Neuronal stem cell (in vitro differentiated cells): Measurements from ENCODE around the gene AFF3.

Experiments used
- DNase-seq: peaks from one replicate; pipeline ENCODE4 v3.0.0-alpha.2; 2013; ENCODE audit warnings: low spot score
- H2AFZ ChIP-seq: one replicate; pipeline ENCODE4 v1.6.1; 2013; ENCODE audit warnings: mild to moderate bottlenecking, low read length, inconsistent platforms
- H2AK5ac ChIP-seq: 2 replicates; pipeline ENCODE4 v1.6.1; 2013; ENCODE audit warnings: low read depth, mild to moderate bottlenecking, inconsistent platforms, low read length, moderate library complexity, mixed read lengths
- H2BK120ac ChIP-seq: 2 replicates; pipeline ENCODE4 v1.6.1; 2013; ENCODE audit warnings: low read depth, mild to moderate bottlenecking, inconsistent platforms, low read length, moderate library complexity, mixed read lengths
- H2BK12ac ChIP-seq: one replicate; pipeline ENCODE4 v1.6.1; 2013; ENCODE audit warnings: low read length, inconsistent platforms
- H2BK15ac ChIP-seq: 2 replicates; pipeline ENCODE4 v1.6.1; 2013; ENCODE audit warnings: mild to moderate bottlenecking, low read length, inconsistent platforms, mixed read lengths
- H2BK5ac ChIP-seq: one replicate; pipeline ENCODE4 v1.6.1; 2013; ENCODE audit warnings: inconsistent platforms, mild to moderate bottlenecking, low read length, moderate library complexity
- H3K14ac ChIP-seq: one replicate; pipeline ENCODE4 v1.6.1; 2013; ENCODE audit warnings: low read length, inconsistent platforms
- H3K18ac ChIP-seq: 2 replicates; pipeline ENCODE4 v1.6.1; 2013; ENCODE audit warnings: low read length, inconsistent platforms
- H3K23ac ChIP-seq: 2 replicates; pipeline ENCODE4 v1.6.1; 2013; ENCODE audit warnings: low read depth, mild to moderate bottlenecking, mixed read lengths, low read length, inconsistent platforms; ENCODE audit not compliant: poor library complexity
- H3K27ac ChIP-seq: replicated peaks from 3 replicates; pipeline ENCODE4 v1.5.1; 2013; ENCODE audit warnings: low read length, inconsistent platforms
- H3K27me3 ChIP-seq, 3 experiments: 2 replicates each; pipeline ENCODE4 v1.6.1; 2013; ENCODE audit warnings: low read length in 3 of 3, mild to moderate bottlenecking in 2 of 3, inconsistent platforms in 1 of 3, low read depth in 1 of 3, mixed read lengths in 1 of 3, moderate library complexity in 1 of 3; ENCODE audit not compliant: control insufficient read depth in 3 of 3, insufficient read depth in 3 of 3
- H3K36me3 ChIP-seq, 2 donors: replicated peaks in 1 of 2; 2 replicates each; pipeline ENCODE4 v1.6.1; 2013; ENCODE audit warnings: low read length in 2 of 2; ENCODE audit not compliant: control insufficient read depth in 2 of 2, insufficient read depth in 2 of 2
- H3K4ac ChIP-seq: 2 replicates; pipeline ENCODE4 v1.6.1; 2013; ENCODE audit warnings: inconsistent platforms, mild to moderate bottlenecking, low read length, moderate library complexity
- H3K4me1 ChIP-seq, 2 donors: 1 replicate in 1 of 2; 2 replicates in 1 of 2; pipeline ENCODE4 v1.6.1; 2013; ENCODE audit warnings: low read length in 2 of 2, low read depth in 1 of 2; ENCODE audit not compliant: control insufficient read depth in 2 of 2, insufficient read depth in 1 of 2
- H3K4me2 ChIP-seq: one replicate; pipeline ENCODE4 v1.6.1; 2013; ENCODE audit warnings: mild to moderate bottlenecking, low read length, inconsistent platforms; ENCODE audit not compliant: insufficient read depth, poor library complexity, severe bottlenecking
- H3K4me3 ChIP-seq, 2 donors: 2 replicates each; pipeline ENCODE4 v1.5.1; 2013; ENCODE audit warnings: low read length in 2 of 2, mild to moderate bottlenecking in 2 of 2, inconsistent platforms in 1 of 2, moderate library complexity in 1 of 2
- H3K79me1 ChIP-seq: one replicate; pipeline ENCODE4 v1.6.1; 2013; ENCODE audit warnings: low read depth, mild to moderate bottlenecking, inconsistent platforms, low read length, moderate library complexity
- H3K9ac ChIP-seq: one replicate; pipeline ENCODE4 v1.6.1; 2013; ENCODE audit warnings: mild to moderate bottlenecking, low read depth, low read length, inconsistent platforms; ENCODE audit not compliant: poor library complexity
- H3K9me3 ChIP-seq, 2 donors: replicated peaks in 1 of 2; 2 replicates each; pipeline versions ENCODE3 to v1.6.1; 2013; ENCODE audit warnings: low read length in 2 of 2, mild to moderate bottlenecking in 2 of 2, inconsistent platforms in 1 of 2, low read depth in 1 of 2, mixed read lengths in 1 of 2, moderate library complexity in 1 of 2; ENCODE audit not compliant: control insufficient read depth in 2 of 2, insufficient read depth in 1 of 2
- H4K8ac ChIP-seq: one replicate; pipeline ENCODE4 v1.6.1; 2013; ENCODE audit warnings: low read depth, mild to moderate bottlenecking, inconsistent platforms, low read length, moderate library complexity
- H4K91ac ChIP-seq: one replicate; pipeline ENCODE4 v1.6.1; 2013; ENCODE audit warnings: low read length, low read depth, mild to moderate bottlenecking, inconsistent platforms; ENCODE audit not compliant: poor library complexity
- WGBS, 2 donors: extraction: QIAGEN DNeasy Blood & Tissue Kit; methylation state at CpG; one replicate each; pipeline ENCODE4 v1.1.7; 2013; ENCODE audit warnings: missing lambda C conversion rate in 2 of 2, mixed read lengths in 1 of 2; ENCODE audit not compliant: insufficient read length in 2 of 2, insufficient replicate concordance in 1 of 2; ENCODE audit errors: extremely low coverage in 2 of 2; 5-methylcytosine and 5-hydroxymethylcytosine counted together

Gene AFF3

GRCh38 chr2:100137318-100137717, 5.1 kb downstream of the AFF3 start:
- no peak overlapping the region for H2BK15ac ChIP-seq
- DNase-seq = no peak
- H2BK12ac ChIP-seq = no peak overlapping the region
- no peak overlapping the region for H2BK5ac ChIP-seq
- no peaks in the 10 kb centered on the region for H3K9me3 ChIP-seq
- no peak overlapping the region for H3K9ac ChIP-seq
- H4K8ac ChIP-seq = no peak overlapping the region
- no peak overlapping the region for H3K27ac ChIP-seq
- no peaks in the 10 kb centered on the region for H3K4me1 ChIP-seq
- no peaks in the 10 kb centered on the region for H3K79me1 ChIP-seq
- WGBS, 2 donors = no CpG with 5 or more reads among the region's 5 CpGs
- no peak overlapping the region for H3K4me2 ChIP-seq
- H3K18ac ChIP-seq = no peak overlapping the region
- H3K36me3 ChIP-seq = no peaks in the 10 kb centered on the region
- H3K4ac ChIP-seq = no peak overlapping the region
- no peak overlapping the region for H4K91ac ChIP-seq
- H3K4me3 ChIP-seq = no peak overlapping the region
- H3K23ac ChIP-seq = no peak overlapping the region
- H3K27me3 ChIP-seq = peaks cover 0 to 24% (median 0%) of the 10 kb centered on the region in 3 experiments
- H3K14ac ChIP-seq = no peak overlapping the region
- no peak overlapping the region for H2AFZ ChIP-seq
- no peak overlapping the region for H2AK5ac ChIP-seq
- H2BK120ac ChIP-seq = no peak overlapping the region

GRCh38 chr2:100136310-100136709, 6.1 kb downstream of the AFF3 start:
- H2BK120ac ChIP-seq = no peak overlapping the region
- H3K79me1 ChIP-seq = no peaks in the 10 kb centered on the region
- H3K9ac ChIP-seq = no peak overlapping the region
- no peak overlapping the region for H2AK5ac ChIP-seq
- H2AFZ ChIP-seq = no peak overlapping the region
- H3K36me3 ChIP-seq = no peaks in the 10 kb centered on the region
- no peak overlapping the region for H3K4me3 ChIP-seq
- H3K14ac ChIP-seq = no peak overlapping the region
- H2BK5ac ChIP-seq = no peak overlapping the region
- H3K4ac ChIP-seq = no peak overlapping the region
- peaks cover 0 to 20% (median 0%) of the 10 kb centered on the region in 3 experiments for H3K27me3 ChIP-seq
- H4K8ac ChIP-seq = no peak overlapping the region
- H3K4me1 ChIP-seq = no peaks in the 10 kb centered on the region
- H2BK12ac ChIP-seq = no peak overlapping the region
- H3K4me2 ChIP-seq = no peak overlapping the region
- no peak overlapping the region for H3K27ac ChIP-seq
- H4K91ac ChIP-seq = no peak overlapping the region
- H3K23ac ChIP-seq = no peak overlapping the region
- no peak for DNase-seq
- H2BK15ac ChIP-seq = no peak overlapping the region
- no CpG with 5 or more reads among the region's 4 CpGs for WGBS, 2 donors
- no peak overlapping the region for H3K18ac ChIP-seq
- H3K9me3 ChIP-seq = no peaks in the 10 kb centered on the region

- Histone ChIP-seq H3K4me3 (no peak overlapping the region), H3K36me3 (no peaks in the 10 kb centered on the region), H4K91ac (no peak overlapping the region), H3K23ac (no peak overlapping the region), H2BK15ac (no peak overlapping the region), H3K27ac (no peak overlapping the region), H3K9me3 (no peaks in the 10 kb centered on the region), H2BK120ac (no peak overlapping the region), H3K4ac (no peak overlapping the region), H3K9ac (no peak overlapping the region), H2BK5ac (no peak overlapping the region), H2AFZ (no peak overlapping the region), H4K8ac (no peak overlapping the region), H2AK5ac (no peak overlapping the region), H3K18ac (no peak overlapping the region), H2BK12ac (no peak overlapping the region), H3K4me2 (no peak overlapping the region), H3K4me1 (no peaks in the 10 kb centered on the region), H3K14ac (no peak overlapping the region), H3K27me3 (peaks cover 0 to 16% (median 0%) of the 10 kb centered on the region in 3 experiments), H3K79me1 (no peaks in the 10 kb centered on the region)
- no CpG with 5 or more reads among the region's 5 CpGs for WGBS, 2 donors
- DNase-seq = no peak
Measured at GRCh38 chr2:100135415-100135814, 7.0 kb downstream of the AFF3 start.

GRCh38 chr2:100130595-100131391, 11.6 kb downstream of the AFF3 start:
- no peak overlapping the region for H2BK120ac ChIP-seq
- peaks cover 7% of the 10 kb centered on the region in 2 donors for H3K4me1 ChIP-seq
- H3K4me3 ChIP-seq = no peak overlapping the region
- H3K18ac ChIP-seq = peak overlapping the region; percentile 36
- H4K8ac ChIP-seq = no peak overlapping the region
- H3K36me3 ChIP-seq = no peaks in the 10 kb centered on the region
- H3K27me3 ChIP-seq = peaks cover 0 to 9% (median 0%) of the 10 kb centered on the region in 3 experiments
- no peak overlapping the region for H2AFZ ChIP-seq
- no peaks in the 10 kb centered on the region for H3K79me1 ChIP-seq
- no peaks in the 10 kb centered on the region for H3K9me3 ChIP-seq
- no peak overlapping the region for H3K23ac ChIP-seq
- no peak overlapping the region for H4K91ac ChIP-seq
- H2BK12ac ChIP-seq = no peak overlapping the region
- no peak overlapping the region for H2AK5ac ChIP-seq
- H3K27ac ChIP-seq = no peak overlapping the region
- H2BK5ac ChIP-seq = no peak overlapping the region
- no CpG with 5 or more reads among the region's 5 CpGs for WGBS, 2 donors
- H3K14ac ChIP-seq = no peak overlapping the region
- H3K9ac ChIP-seq = no peak overlapping the region
- no peak overlapping the region for H3K4me2 ChIP-seq
- H2BK15ac ChIP-seq = no peak overlapping the region
- no peak overlapping the region for H3K4ac ChIP-seq
- DNase-seq = no peak
